Urinary bladder (tissue), 4 donors: ENCODE measurements around the gene HCLS1. TPM values are rescaled to one million over a fixed set of nuclear protein-coding genes. Genes with fewer than 3 reads are reported as not detected.
"Not testable (repeated sequence)": the region's sequence is repeated elsewhere in the genome, so short reads cannot be mapped to it uniquely, and the experiment has no call there.

ENCODE experiments used
- DNase-seq: peaks from one replicate; pipeline ENCODE4 v3.0.0-alpha.2; 2015; ENCODE audit errors: extremely low spot score
- H3K27ac ChIP-seq: one replicate; pipeline ENCODE4 v1.5.1; 2013; ENCODE audit warnings: low read depth, mild to moderate bottlenecking, moderate library complexity
- H3K36me3 ChIP-seq: one replicate; pipeline ENCODE4 v1.6.1; 2013; ENCODE audit warnings: mild to moderate bottlenecking, moderate library complexity; ENCODE audit not compliant: insufficient read depth
- H3K4me1 ChIP-seq: one replicate; pipeline ENCODE4 v1.6.1; 2013; ENCODE audit warnings: mild to moderate bottlenecking, moderate library complexity; ENCODE audit not compliant: insufficient read depth
- H3K4me3 ChIP-seq: one replicate; pipeline ENCODE4 v1.5.1; 2013; ENCODE audit warnings: low read depth, low read length
- WGBS: extraction: QIAGEN DNeasy Blood & Tissue Kit; methylation state at CpG from one replicate; pipeline ENCODE4 v1.1.7; 2013; 5-methylcytosine and 5-hydroxymethylcytosine counted together
- polyA plus RNA-seq: library from polyadenylated mRNA; stranded (reverse); fragments of 200-250 nt; gene quantifications from one replicate; pipeline ENCODE4 v1.2.3, GENCODE V29; 2013
- total RNA-seq: library from RNA; depleted of rRNA; stranded (reverse); fragments of >200 nt; gene quantifications from one replicate; pipeline ENCODE4 v1.2.3, GENCODE V29; 2014
- donor health status: healthy with polysubstance abuse.
- donor health status: healthy.

Gene HCLS1, protein sequence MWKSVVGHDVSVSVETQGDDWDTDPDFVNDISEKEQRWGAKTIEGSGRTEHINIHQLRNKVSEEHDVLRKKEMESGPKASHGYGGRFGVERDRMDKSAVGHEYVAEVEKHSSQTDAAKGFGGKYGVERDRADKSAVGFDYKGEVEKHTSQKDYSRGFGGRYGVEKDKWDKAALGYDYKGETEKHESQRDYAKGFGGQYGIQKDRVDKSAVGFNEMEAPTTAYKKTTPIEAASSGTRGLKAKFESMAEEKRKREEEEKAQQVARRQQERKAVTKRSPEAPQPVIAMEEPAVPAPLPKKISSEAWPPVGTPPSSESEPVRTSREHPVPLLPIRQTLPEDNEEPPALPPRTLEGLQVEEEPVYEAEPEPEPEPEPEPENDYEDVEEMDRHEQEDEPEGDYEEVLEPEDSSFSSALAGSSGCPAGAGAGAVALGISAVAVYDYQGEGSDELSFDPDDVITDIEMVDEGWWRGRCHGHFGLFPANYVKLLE
- total RNA-seq (11.6 TPM), polyA plus RNA-seq (44.9 TPM)

DNA sequence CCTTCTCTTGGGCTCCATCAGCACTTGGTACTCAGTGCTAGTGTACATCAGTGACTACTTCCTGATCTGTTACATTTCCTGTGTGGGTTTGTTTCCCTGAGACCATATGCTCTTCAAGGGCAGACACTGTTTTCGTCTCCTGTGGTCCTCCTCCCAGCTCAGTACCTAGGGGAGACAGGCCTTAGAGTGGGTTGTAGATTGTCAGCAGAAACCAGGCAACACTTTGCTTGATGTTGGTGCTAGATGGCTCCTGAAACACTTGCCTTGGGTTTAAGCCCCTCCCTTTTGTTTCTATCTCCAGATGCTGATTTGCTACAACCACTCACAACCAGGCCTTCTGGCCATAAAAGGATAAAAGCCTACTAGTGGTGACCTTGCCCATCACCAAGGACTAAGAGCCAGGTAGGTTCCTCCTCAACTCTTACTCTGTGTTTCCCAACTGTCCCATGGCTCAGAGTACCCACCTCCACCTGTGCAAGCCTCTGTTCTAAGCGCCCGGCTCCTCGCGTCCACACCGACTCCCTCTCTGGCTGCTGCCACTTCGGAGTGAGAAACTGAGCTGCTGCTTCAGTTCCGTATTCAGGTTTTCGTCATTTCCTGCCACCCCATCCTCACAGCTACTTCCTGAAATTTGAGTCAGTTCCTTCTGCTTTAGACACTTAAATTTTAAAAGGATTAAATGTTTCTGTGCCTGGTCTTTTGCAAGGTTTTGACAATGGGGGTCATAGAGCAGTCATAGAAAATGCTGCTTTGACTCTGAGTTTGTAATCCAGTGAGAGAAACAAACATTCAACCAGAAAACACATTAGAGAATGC is at the start of gene HCLS1:
TSS of gene HCLS1 (minus strand) at position 548 of the 816 bp plus-strand sequence. CDS start 2,556 bp downstream, outside the sequence.
- WGBS = 65% methylated on average over 9 of the region's 9 CpGs
- Histone ChIP-seq H3K36me3 (no peaks in the 10 kb centered on the region), H3K4me1 (no peaks in the 10 kb centered on the region), H3K27ac (peak within 1 kb of the TSS; percentile 11), H3K4me3 (no peak within 1 kb of the TSS)
- no peak for DNase-seq

DNA sequence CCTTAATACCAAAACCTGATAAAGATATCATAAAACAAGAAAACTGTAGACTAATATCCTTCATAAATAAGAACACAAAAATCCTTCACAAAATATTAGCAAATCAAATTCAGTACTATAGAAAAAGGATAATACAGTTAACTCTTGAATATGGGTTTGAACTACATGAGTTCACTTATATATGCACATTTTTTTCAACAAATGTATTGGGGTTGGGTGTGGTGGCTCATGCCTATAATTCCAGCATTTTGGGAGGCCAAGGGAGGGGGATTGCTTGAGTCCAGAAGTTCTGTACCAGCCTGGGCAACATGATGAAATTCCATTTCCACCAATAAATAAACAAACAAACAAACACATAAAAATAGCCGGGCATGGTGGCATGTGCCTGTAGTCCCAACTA is 49.6 kb upstream of the HCLS1 start:
- WGBS = 94% methylated on average over 1 of the region's 1 CpG
- H3K36me3 ChIP-seq = peaks cover 4% of the 10 kb centered on the region
- no peaks in the 10 kb centered on the region for H3K4me1 ChIP-seq
- no peak overlapping the region for H3K4me3 ChIP-seq
- no peak for DNase-seq
- H3K27ac ChIP-seq = no peak overlapping the region

DNA sequence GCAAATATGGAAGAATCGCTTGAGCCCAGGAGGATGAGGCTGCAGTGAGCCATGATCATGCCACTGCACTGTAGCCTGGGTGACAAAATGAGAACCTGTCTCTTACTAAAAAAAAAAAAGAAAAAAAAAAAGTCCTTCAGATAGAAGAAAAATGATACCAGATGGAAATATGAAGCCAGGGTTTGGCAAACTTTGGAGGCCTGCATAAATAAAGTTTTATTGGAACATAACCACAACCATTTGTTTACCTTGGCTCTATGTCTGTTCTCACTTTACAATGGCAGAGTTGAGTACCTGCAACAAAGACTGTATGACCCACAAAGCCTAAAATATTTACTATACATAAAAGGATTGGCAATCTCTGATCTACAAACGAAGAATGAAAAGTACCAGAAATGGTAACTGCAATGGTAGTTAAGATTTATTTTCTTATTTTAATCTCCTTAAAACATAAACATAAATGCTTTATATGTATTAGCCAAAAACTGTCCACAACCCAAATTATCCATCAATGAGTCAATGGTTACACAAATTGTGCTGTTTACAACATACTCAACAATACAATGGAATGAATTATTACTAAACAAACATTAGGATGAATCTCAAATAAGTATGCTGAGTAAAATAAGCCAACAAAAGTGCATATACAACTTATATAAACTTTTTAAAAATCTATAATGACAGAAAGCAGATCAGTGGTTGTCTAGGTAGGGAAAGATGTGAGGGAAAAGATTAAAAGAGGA is 47.0 kb upstream of the HCLS1 start:
- Histone ChIP-seq H3K36me3 (no peaks in the 10 kb centered on the region), H3K4me1 (no peaks in the 10 kb centered on the region), H3K27ac (no peak overlapping the region), H3K4me3 (no peak overlapping the region)
- DNase-seq = no peak
- 92% methylated on average over 2 of the region's 2 CpGs for WGBS

DNA sequence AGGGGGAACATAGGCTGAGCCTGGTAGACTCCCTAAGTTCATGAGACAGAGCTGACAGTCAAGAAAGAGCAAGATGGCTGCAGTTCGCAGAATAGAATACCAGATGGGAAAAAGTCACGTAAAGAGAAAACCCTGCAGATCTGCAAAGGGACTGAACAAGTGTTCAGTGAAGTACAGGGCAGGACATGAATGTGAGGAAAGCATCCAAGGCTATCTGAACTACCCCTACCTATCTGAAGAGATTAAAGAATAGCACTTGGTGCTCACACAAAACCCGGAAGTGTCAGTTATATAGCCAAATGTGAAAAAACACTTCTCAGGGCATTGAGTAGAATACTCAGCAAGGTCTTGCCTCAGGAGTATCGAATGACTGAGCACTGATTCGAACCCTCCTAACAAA is 44.8 kb upstream of the HCLS1 start:
- no peaks in the 10 kb centered on the region for H3K4me1 ChIP-seq
- DNase-seq = no peak
- no peak overlapping the region for H3K27ac ChIP-seq
- H3K36me3 ChIP-seq = no peaks in the 10 kb centered on the region
- WGBS = 97% methylated on average over 5 of the region's 5 CpGs
- H3K4me3 ChIP-seq = no peak overlapping the region

DNA sequence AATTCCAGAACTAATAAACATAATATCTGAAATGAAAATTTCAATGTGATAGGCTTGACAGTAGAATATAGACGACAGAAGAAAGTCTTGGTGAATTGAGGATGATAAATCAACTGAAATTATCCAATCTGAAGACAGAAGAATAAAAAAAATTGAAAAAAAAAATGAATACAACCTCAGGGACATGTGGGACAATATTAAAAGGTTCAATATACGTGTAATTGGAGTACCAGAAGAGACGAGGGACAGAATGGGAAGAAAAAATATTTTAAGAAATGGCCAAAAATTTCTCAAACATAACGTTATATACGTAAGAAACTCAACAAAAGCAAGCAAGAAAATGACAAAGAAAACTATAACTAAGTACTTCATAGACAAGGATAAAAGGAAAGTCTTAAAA is 43.3 kb upstream of the HCLS1 start:
- 98% methylated on average over 5 of the region's 5 CpGs for WGBS
- H3K36me3 ChIP-seq = no peaks in the 10 kb centered on the region
- no peak for DNase-seq
- no peak overlapping the region for H3K27ac ChIP-seq
- H3K4me1 ChIP-seq = no peaks in the 10 kb centered on the region
- no peak overlapping the region for H3K4me3 ChIP-seq

DNA sequence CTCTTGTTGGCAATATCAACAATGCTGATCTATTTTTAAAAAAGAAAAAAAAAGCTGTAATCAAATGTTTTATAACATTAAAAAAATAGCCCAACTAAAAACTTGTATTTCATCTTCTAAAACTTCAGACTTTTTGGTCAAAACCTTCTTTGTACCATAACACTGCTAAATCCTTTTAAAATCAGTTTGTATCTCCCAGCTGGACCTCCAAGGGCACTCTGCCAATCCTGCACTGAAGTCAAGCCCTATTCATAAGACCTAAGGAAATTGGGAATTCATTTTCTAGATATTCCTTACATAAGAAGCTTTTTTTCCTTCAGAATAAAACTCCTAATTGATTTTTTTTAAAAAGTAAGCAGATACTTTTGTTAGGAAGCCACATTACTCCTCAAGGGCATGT is 38.2 kb upstream of the HCLS1 start:
- no peak for DNase-seq
- no peak overlapping the region for H3K27ac ChIP-seq
- peaks cover 4% of the 10 kb centered on the region for H3K36me3 ChIP-seq
- no peak overlapping the region for H3K4me3 ChIP-seq
- no peaks in the 10 kb centered on the region for H3K4me1 ChIP-seq

DNA sequence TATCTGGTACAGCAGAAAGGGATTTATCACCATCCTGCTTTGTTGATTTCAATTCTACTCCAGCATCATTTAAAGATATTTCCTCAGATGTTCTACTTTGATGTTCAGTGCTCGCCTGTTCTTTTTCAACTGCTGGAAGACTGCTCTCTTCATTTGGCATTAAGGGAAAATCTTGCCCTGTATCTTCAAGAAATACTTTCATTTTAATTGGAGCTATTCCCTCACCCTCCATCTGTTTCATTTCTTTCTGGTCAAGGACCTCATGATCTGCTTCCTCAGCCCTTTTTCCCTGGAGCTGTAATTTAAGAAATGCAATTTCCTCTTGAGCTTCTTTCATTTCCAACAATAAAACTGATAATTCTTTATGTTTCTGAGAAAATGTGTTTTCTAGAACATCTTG is 37.8 kb upstream of the HCLS1 start:
- WGBS = 72% methylated on average over 1 of the region's 1 CpG

DNA sequence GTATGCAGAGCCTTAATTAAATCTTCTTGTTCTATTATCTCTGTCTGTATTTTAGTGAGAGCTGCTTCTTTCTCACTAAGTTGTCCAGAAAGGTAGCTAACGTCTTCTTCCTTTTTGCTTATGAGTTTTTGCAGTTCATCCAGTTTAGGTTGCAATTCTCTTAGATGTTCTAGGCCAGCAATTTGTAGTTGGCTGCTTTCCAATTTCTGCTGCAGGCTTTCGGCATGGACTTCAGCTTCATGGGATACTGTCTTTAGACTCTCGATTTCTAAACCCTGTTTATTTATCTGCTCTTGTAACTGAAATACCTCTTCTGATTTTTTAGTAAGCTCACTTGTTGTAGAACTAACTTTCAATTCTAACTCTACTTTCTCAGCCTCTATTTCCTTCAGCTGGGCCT is 35.5 kb upstream of the HCLS1 start:
- Histone ChIP-seq H3K4me3 (no peak overlapping the region), H3K36me3 (peaks cover 9% of the 10 kb centered on the region), H3K4me1 (no peaks in the 10 kb centered on the region), H3K27ac (no peak overlapping the region)
- 52% methylated on average over 3 of the region's 3 CpGs for WGBS
- DNase-seq = no peak

More for the DNA sequence above, 37.8 kb upstream of the HCLS1 start:
- peak; percentile 20 for DNase-seq
- Histone ChIP-seq H3K27ac (no peak overlapping the region), H3K36me3 (peaks cover 4% of the 10 kb centered on the region), H3K4me3 (no peak overlapping the region), H3K4me1 (no peaks in the 10 kb centered on the region)

DNA sequence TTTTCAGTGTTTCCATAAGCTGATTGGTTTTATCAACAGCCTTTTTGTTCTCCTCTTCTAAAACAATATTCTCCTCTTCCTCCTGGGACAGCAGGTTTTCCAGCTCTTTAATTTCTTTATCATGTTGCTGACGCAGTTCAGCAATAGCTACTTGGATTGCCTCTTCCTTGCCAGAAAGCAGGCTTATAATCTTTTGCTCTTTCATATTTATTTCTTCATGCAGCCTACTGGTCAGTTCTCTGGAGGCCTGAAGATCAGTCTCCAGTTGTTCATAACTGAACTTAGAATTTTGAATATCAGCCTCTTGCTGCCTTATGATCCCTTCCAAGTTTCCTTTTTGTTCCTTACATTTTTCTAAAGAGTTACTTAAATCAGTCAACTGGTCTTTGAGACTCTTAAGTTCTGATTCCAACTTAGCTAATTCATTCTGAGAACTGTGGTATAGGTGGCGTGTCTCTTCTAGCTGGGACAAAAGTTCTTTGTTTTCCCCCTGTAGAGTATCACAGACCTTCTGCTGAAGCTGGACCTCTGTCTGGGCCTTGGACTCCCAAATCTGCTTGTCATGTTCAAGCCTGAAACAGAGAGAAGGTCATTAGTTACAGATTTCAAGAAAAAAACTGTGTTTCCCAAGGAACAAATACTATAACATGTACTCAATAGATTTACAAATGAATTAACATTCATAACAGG is 31.5 kb upstream of the HCLS1 start:
- WGBS = 94% methylated on average over 2 of the region's 2 CpGs
- DNase-seq = no peak
- Histone ChIP-seq H3K36me3 (peaks cover 8% of the 10 kb centered on the region), H3K27ac (no peak overlapping the region), H3K4me1 (no peaks in the 10 kb centered on the region), H3K4me3 (no peak overlapping the region)

DNA sequence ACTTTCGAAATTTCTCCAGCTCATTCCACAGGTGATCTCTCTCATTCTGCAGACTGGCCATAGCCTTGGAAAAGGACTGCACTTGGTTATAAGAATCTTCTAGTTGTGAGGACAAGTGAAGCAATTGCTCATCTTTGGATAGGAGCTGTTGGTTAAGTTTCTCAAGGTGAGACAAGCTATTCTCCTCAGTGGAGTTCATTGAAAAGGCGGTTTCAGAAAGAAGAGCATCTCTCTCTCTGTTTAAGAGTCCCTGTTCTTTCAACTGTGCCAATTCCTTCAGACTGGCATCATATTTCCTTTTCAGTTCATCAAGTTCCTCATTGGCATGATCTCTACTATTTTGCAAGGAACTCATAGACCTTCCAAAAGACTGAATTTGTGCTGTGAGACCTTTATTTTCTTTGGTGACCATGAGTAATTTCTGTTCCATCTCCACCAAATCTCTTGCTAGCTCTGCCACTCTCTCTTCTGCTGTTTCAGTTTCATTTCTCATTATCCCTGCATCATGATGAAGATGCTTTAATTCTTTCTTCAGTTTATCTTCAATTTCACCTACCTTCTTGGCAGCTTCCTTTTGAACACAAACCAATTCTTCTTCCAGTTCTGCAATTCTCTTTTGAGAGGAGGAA is 30.2 kb upstream of the HCLS1 start:
- no peak for DNase-seq
- Histone ChIP-seq H3K36me3 (peaks cover 9% of the 10 kb centered on the region), H3K4me1 (no peaks in the 10 kb centered on the region), H3K27ac (no peak overlapping the region), H3K4me3 (no peak overlapping the region)
- WGBS = 98% methylated on average over 2 of the region's 2 CpGs

DNA sequence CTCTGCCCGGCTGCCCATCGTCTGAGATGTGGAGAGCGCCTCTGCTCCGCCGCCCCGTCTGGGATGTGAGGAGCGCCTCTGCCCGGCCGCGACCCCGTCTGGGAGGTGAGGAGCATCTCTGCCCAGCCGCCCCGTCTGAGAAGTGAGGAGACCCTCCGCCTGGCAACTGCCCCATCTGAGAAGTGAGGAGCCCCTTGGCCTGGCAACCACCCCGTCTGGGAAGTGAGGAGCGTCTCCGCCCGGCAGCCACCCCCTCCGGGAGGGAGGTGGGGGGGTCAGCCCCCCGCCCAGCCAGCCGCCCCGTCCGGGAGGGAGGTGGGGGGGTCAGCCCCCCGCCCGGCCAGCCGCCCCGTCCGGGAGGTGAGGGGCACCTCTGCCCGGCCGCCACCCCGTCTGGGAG is 28.0 kb upstream of the HCLS1 start:
- H3K27ac ChIP-seq, DNase-seq, H3K36me3 ChIP-seq, H3K4me1 ChIP-seq, H3K4me3 ChIP-seq: not testable (repeated sequence)
- WGBS = 96% methylated on average over 31 of the region's 31 CpGs

DNA sequence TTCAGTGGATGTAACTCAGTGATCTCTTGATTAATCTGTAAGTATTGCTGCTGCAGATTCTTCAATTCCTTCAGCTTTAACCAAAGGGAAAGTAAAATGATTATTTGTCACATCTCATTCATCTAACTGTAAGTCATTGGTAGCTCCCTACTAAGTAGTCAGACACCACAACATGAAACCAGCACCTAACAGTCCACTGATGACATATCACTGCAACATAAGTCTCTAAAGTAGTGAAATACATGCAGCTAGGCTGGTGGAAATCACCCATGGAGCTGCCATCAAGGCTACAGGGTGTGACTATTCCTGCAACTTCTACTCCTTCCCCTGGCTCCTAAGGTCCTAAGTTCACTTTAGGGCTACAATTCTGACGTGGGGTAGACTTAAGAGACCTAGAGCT is 21.1 kb upstream of the HCLS1 start:
- no peak for DNase-seq
- 88% methylated on average over 1 of the region's 1 CpG for WGBS
- no peak overlapping the region for H3K27ac ChIP-seq
- peaks cover 7% of the 10 kb centered on the region for H3K36me3 ChIP-seq
- no peaks in the 10 kb centered on the region for H3K4me1 ChIP-seq
- no peak overlapping the region for H3K4me3 ChIP-seq

DNA sequence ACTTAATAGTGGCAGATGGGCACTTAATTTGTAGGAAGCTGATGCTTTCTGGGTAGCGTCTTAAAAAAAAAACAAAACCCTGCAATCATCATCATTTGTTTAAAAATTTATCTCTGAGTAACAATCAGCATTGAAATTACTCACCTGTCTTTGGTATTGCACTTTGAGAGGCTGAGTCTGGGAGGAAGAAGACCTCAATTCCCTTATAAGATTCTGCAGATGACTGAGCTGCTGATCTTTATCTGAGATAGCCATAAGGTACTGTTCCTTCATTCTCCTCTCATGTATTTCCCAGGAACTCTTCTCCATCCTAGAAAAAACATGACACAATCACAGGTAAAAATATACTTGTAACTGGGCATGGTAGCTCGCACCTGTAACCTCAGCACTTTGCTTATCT is 16.4 kb upstream of the HCLS1 start:
- WGBS = 97% methylated on average over 2 of the region's 2 CpGs
- Histone ChIP-seq H3K4me3 (no peak overlapping the region), H3K4me1 (no peaks in the 10 kb centered on the region), H3K36me3 (peaks cover 5% of the 10 kb centered on the region), H3K27ac (no peak overlapping the region)
- DNase-seq = no peak
